ENCODE results near the gene PNMA3. TPM values are rescaled to one million over a fixed set of nuclear protein-coding genes. Genes with fewer than 3 reads are reported as not detected.
"Not testable (repeated sequence)": the region's sequence is repeated elsewhere in the genome, so short reads cannot be mapped to it uniquely, and the experiment has no call there.

The PNMA3 gene
- total RNA-seq, 2 experiments from 2014 or later = not detected

- POLR2A ChIA-PET = no interaction called here
- Histone ChIP-seq H3K9me2 (ENCODE audit: insufficient read depth, low read length) (no peaks in the 10 kb centered on the region), H3K4me3 (ENCODE audit: low read depth, low read length, poor library complexity, severe bottlenecking) (no peak overlapping the region), H3K27ac (ENCODE audit: low read depth, low read length, poor library complexity, severe bottlenecking) (no peak overlapping the region), H3K79me2 (ENCODE audit: insufficient read depth, low read depth, low read length) (no peaks in the 10 kb centered on the region), H3K9me3 (ENCODE audit: low read length) (no peaks in the 10 kb centered on the region), H2AFZ (ENCODE audit: low read length) (no peak overlapping the region), H3K36me3 (ENCODE audit: insufficient read depth, low read length) (no peaks in the 10 kb centered on the region), H3K4me1 (ENCODE audit: insufficient read depth, low read length, poor library complexity, severe bottlenecking) (no peaks in the 10 kb centered on the region), H4K20me1 (ENCODE audit: insufficient read depth, low read length) (no peaks in the 10 kb centered on the region), H3K4me2 (ENCODE audit: low read length) (no peak overlapping the region)
- CTCF ChIA-PET (ENCODE audit: unreplicated experiment) = no interaction called here
- TF ChIP-seq EZH2phosphoT487 (IDR thresholded peaks at IDR 0.05; ENCODE audit: borderline replicate concordance, low read depth, low read length) = no peak
- TF ChIP-seq CTCF (conservative IDR thresholded peaks at IDR 0.05; ENCODE audit: low read length) = no peak
- intact Hi-C loops (cut with micrococcal nuclease; ENCODE audit: unreplicated experiment) = no loop called here
- no TSS peak for BruUV-seq (replicated peaks)
- DNase-seq (ENCODE audit: low spot score) = no peak
Observed at GRCh38 chrX:153064061-153064460, 7.8 kb downstream of the PNMA3 start.

GRCh38 chrX:153065389-153065788 lies 9.1 kb downstream of the PNMA3 start:
- Histone ChIP-seq H3K79me2 (ENCODE audit: insufficient read depth, low read depth, low read length) (no peaks in the 10 kb centered on the region), H3K4me3 (ENCODE audit: low read depth, low read length, poor library complexity, severe bottlenecking) (no peak overlapping the region), H3K9me2 (ENCODE audit: insufficient read depth, low read length) (no peaks in the 10 kb centered on the region), H3K4me1 (ENCODE audit: insufficient read depth, low read length, poor library complexity, severe bottlenecking) (no peaks in the 10 kb centered on the region), H3K4me2 (ENCODE audit: low read length) (no peak overlapping the region), H2AFZ (ENCODE audit: low read length) (no peak overlapping the region), H3K36me3 (ENCODE audit: insufficient read depth, low read length) (no peaks in the 10 kb centered on the region), H3K9me3 (ENCODE audit: low read length) (no peaks in the 10 kb centered on the region), H3K27ac (ENCODE audit: low read depth, low read length, poor library complexity, severe bottlenecking) (no peak overlapping the region), H4K20me1 (ENCODE audit: insufficient read depth, low read length) (no peaks in the 10 kb centered on the region)
- no peak for DNase-seq (ENCODE audit: low spot score)
- POLR2A ChIA-PET = no interaction called here
- CTCF ChIA-PET (ENCODE audit: unreplicated experiment) = no interaction called here
- TF ChIP-seq EZH2phosphoT487 (IDR thresholded peaks at IDR 0.05; ENCODE audit: borderline replicate concordance, low read depth, low read length) = no peak
- no peak for TF ChIP-seq CTCF (conservative IDR thresholded peaks at IDR 0.05; ENCODE audit: low read length)
- intact Hi-C loops (cut with micrococcal nuclease; ENCODE audit: unreplicated experiment) = no loop called here
- no TSS peak for BruUV-seq (replicated peaks)

- intact Hi-C loops (cut with micrococcal nuclease; ENCODE audit: unreplicated experiment); BruUV-seq (replicated peaks): not testable (repeated sequence)
Observed at GRCh38 chrX:153066402-153066801, 10.1 kb downstream of the PNMA3 start.

GRCh38 chrX:153071909-153072583 lies 15.8 kb downstream of the PNMA3 start, which contains the start of gene PNMA6A:
Gene PNMA6A, plus strand, starts transcription at chrX:153072454. Its CDS starts 609 bp downstream, at chrX:153073063.
- H3K9me3 ChIP-seq (ENCODE audit: low read length); H4K20me1 ChIP-seq (ENCODE audit: insufficient read depth, low read length); BruUV-seq (replicated peaks); POLR2A ChIA-PET; H2AFZ ChIP-seq (ENCODE audit: low read length); H3K4me3 ChIP-seq (ENCODE audit: low read depth, low read length, poor library complexity, severe bottlenecking); CTCF ChIA-PET (ENCODE audit: unreplicated experiment); DNase-seq (ENCODE audit: low spot score); H3K27ac ChIP-seq (ENCODE audit: low read depth, low read length, poor library complexity, severe bottlenecking); H3K79me2 ChIP-seq (ENCODE audit: insufficient read depth, low read depth, low read length); intact Hi-C loops (cut with micrococcal nuclease; ENCODE audit: unreplicated experiment); H3K4me1 ChIP-seq (ENCODE audit: insufficient read depth, low read length, poor library complexity, severe bottlenecking); H3K9me2 ChIP-seq (ENCODE audit: insufficient read depth, low read length); H3K4me2 ChIP-seq (ENCODE audit: low read length); H3K36me3 ChIP-seq (ENCODE audit: insufficient read depth, low read length): not testable (repeated sequence)

More at GRCh38 chrX:153066402-153066801, 10.1 kb downstream of the PNMA3 start:
- H3K9me3 ChIP-seq (ENCODE audit: low read length); H3K36me3 ChIP-seq (ENCODE audit: insufficient read depth, low read length); CTCF ChIA-PET (ENCODE audit: unreplicated experiment); POLR2A ChIA-PET; H3K4me1 ChIP-seq (ENCODE audit: insufficient read depth, low read length, poor library complexity, severe bottlenecking); H2AFZ ChIP-seq (ENCODE audit: low read length); H3K27ac ChIP-seq (ENCODE audit: low read depth, low read length, poor library complexity, severe bottlenecking); H3K9me2 ChIP-seq (ENCODE audit: insufficient read depth, low read length); H3K4me2 ChIP-seq (ENCODE audit: low read length); H3K4me3 ChIP-seq (ENCODE audit: low read depth, low read length, poor library complexity, severe bottlenecking); H4K20me1 ChIP-seq (ENCODE audit: insufficient read depth, low read length); DNase-seq (ENCODE audit: low spot score); H3K79me2 ChIP-seq (ENCODE audit: insufficient read depth, low read depth, low read length): not testable (repeated sequence)

- BruUV-seq (replicated peaks); H4K20me1 ChIP-seq (ENCODE audit: insufficient read depth, low read length); intact Hi-C loops (cut with micrococcal nuclease; ENCODE audit: unreplicated experiment); H3K4me3 ChIP-seq (ENCODE audit: low read depth, low read length, poor library complexity, severe bottlenecking); H3K4me2 ChIP-seq (ENCODE audit: low read length); H3K9me3 ChIP-seq (ENCODE audit: low read length); DNase-seq (ENCODE audit: low spot score); POLR2A ChIA-PET; H2AFZ ChIP-seq (ENCODE audit: low read length); H3K27ac ChIP-seq (ENCODE audit: low read depth, low read length, poor library complexity, severe bottlenecking); H3K9me2 ChIP-seq (ENCODE audit: insufficient read depth, low read length); H3K4me1 ChIP-seq (ENCODE audit: insufficient read depth, low read length, poor library complexity, severe bottlenecking); CTCF ChIA-PET (ENCODE audit: unreplicated experiment); H3K36me3 ChIP-seq (ENCODE audit: insufficient read depth, low read length); H3K79me2 ChIP-seq (ENCODE audit: insufficient read depth, low read depth, low read length): not testable (repeated sequence)
Observed at GRCh38 chrX:153073331-153073730, 17.1 kb downstream of the PNMA3 start.
